ENCODE data around the gene PTPRF.

The PTPRF gene

GRCh38 chr1:43600033-43601020 is 69.6 kb downstream of the PTPRF start:
- no peaks in the 10 kb centered on the region for H3F3A ChIP-seq (ENCODE audit: control insufficient read depth, insufficient read depth)
- H3K4me3 ChIP-seq (ENCODE audit: low read length) = no peak overlapping the region
- no peaks in the 10 kb centered on the region for H3K9me3 ChIP-seq (ENCODE audit: control insufficient read depth, insufficient read depth, low read length)
- H3K27ac ChIP-seq (ENCODE audit: low read depth, low read length) = no peak overlapping the region
- TF ChIP-seq, protein P1, sequence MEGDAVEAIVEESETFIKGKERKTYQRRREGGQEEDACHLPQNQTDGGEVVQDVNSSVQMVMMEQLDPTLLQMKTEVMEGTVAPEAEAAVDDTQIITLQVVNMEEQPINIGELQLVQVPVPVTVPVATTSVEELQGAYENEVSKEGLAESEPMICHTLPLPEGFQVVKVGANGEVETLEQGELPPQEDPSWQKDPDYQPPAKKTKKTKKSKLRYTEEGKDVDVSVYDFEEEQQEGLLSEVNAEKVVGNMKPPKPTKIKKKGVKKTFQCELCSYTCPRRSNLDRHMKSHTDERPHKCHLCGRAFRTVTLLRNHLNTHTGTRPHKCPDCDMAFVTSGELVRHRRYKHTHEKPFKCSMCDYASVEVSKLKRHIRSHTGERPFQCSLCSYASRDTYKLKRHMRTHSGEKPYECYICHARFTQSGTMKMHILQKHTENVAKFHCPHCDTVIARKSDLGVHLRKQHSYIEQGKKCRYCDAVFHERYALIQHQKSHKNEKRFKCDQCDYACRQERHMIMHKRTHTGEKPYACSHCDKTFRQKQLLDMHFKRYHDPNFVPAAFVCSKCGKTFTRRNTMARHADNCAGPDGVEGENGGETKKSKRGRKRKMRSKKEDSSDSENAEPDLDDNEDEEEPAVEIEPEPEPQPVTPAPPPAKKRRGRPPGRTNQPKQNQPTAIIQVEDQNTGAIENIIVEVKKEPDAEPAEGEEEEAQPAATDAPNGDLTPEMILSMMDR (IDR thresholded peaks at IDR 0.05; ENCODE audit: low read depth, low read length, poor library complexity, severe bottlenecking) = no peak
- no peak for TF ChIP-seq EZH2phosphoT487 (IDR thresholded peaks at IDR 0.05; ENCODE audit: borderline replicate concordance, low read length)
- H3K27me3 ChIP-seq (ENCODE audit: control insufficient read depth, low read length) = no peaks in the 10 kb centered on the region
- no peaks in the 10 kb centered on the region for H3K36me3 ChIP-seq (ENCODE audit: control insufficient read depth, low read length)
- H3K4me1 ChIP-seq (ENCODE audit: control insufficient read depth, low read length) = no peaks in the 10 kb centered on the region
- H3K79me2 ChIP-seq (ENCODE audit: control insufficient read depth, low read length) = no peaks in the 10 kb centered on the region
- no peaks in the 10 kb centered on the region for H3K9me2 ChIP-seq (replicated peaks; ENCODE audit: control insufficient read depth, low read length)
- no peaks in the 10 kb centered on the region for H4K20me1 ChIP-seq (ENCODE audit: control insufficient read depth, insufficient read depth, low read depth, low read length)
- no peak overlapping the region for H3K4me2 ChIP-seq (ENCODE audit: low read length)

DNA sequence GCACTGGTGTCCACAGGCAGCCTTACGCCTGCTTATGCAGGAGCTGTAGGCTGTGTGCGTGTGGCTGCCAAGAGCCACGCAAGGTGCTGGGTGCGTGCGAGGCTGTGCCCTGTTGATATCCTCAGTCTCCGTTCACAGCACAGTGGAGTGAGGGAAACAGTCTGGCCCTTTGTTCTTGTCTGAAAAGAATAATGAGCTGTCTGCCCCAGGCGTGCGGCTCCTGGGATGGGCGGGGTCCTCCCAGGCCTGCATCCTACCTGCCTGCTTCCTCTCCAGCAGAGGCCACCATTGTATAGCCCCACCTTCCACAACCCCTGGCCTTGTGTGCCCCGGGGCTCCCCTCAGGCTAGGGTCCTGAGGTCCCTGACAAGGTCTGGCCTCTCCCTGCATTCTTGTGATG is 72.3 kb downstream of the PTPRF start:
- no peaks in the 10 kb centered on the region for H3K9me3 ChIP-seq (ENCODE audit: control insufficient read depth, insufficient read depth, low read length)
- no peak overlapping the region for H3K4me2 ChIP-seq (ENCODE audit: low read length)
- no peaks in the 10 kb centered on the region for H3K4me1 ChIP-seq (ENCODE audit: control insufficient read depth, low read length)
- no peak overlapping the region for H3K4me3 ChIP-seq (ENCODE audit: low read length)
- H3K27me3 ChIP-seq (ENCODE audit: control insufficient read depth, low read length) = no peaks in the 10 kb centered on the region
- no peaks in the 10 kb centered on the region for H3F3A ChIP-seq (ENCODE audit: control insufficient read depth, insufficient read depth)
- H3K79me2 ChIP-seq (ENCODE audit: control insufficient read depth, low read length) = no peaks in the 10 kb centered on the region
- no peaks in the 10 kb centered on the region for H4K20me1 ChIP-seq (ENCODE audit: control insufficient read depth, insufficient read depth, low read depth, low read length)
- H3K27ac ChIP-seq (ENCODE audit: low read depth, low read length) = no peak overlapping the region
- H3K36me3 ChIP-seq (ENCODE audit: control insufficient read depth, low read length) = no peaks in the 10 kb centered on the region
- no peak for TF ChIP-seq EZH2phosphoT487 (IDR thresholded peaks at IDR 0.05; ENCODE audit: borderline replicate concordance, low read length)
- TF ChIP-seq, protein P1 (IDR thresholded peaks at IDR 0.05; ENCODE audit: low read depth, low read length, poor library complexity, severe bottlenecking) = no peak
- no peaks in the 10 kb centered on the region for H3K9me2 ChIP-seq (replicated peaks; ENCODE audit: control insufficient read depth, low read length)

- Histone ChIP-seq H3K36me3 (ENCODE audit: control insufficient read depth, low read length) (no peaks in the 10 kb centered on the region), H3K27me3 (ENCODE audit: control insufficient read depth, low read length) (no peaks in the 10 kb centered on the region), H3K79me2 (ENCODE audit: control insufficient read depth, low read length) (no peaks in the 10 kb centered on the region), H3K4me3 (ENCODE audit: low read length) (no peak overlapping the region), H3F3A (ENCODE audit: control insufficient read depth, insufficient read depth) (no peaks in the 10 kb centered on the region), H4K20me1 (ENCODE audit: control insufficient read depth, insufficient read depth, low read depth, low read length) (no peaks in the 10 kb centered on the region), H3K4me1 (ENCODE audit: control insufficient read depth, low read length) (no peaks in the 10 kb centered on the region), H3K9me2 (replicated peaks; ENCODE audit: control insufficient read depth, low read length) (no peaks in the 10 kb centered on the region), H3K27ac (ENCODE audit: low read depth, low read length) (no peak overlapping the region), H3K9me3 (ENCODE audit: control insufficient read depth, insufficient read depth, low read length) (no peaks in the 10 kb centered on the region), H3K4me2 (ENCODE audit: low read length) (no peak overlapping the region)
- TF ChIP-seq EZH2phosphoT487 (IDR thresholded peaks at IDR 0.05; ENCODE audit: borderline replicate concordance, low read length) = no peak
- TF ChIP-seq, protein P1 (IDR thresholded peaks at IDR 0.05; ENCODE audit: low read depth, low read length, poor library complexity, severe bottlenecking) = no peak
Measured at GRCh38 chr1:43604192-43604591, 73.5 kb downstream of the PTPRF start.
